ENCODE results near the gene CASKIN1.
"Not testable (repeated sequence)": the region's sequence is repeated elsewhere in the genome, so short reads cannot be mapped to it uniquely, and the experiment has no call there.

CASKIN1 gene

GRCh38 chr16:2196162-2196980 lies at the start of gene CASKIN1:
Gene CASKIN1 (minus strand): TSS chr16:2196605. CDS start chr16:2196432, 173 bp downstream.
- DNase-seq: peak; percentile 21

DNA sequence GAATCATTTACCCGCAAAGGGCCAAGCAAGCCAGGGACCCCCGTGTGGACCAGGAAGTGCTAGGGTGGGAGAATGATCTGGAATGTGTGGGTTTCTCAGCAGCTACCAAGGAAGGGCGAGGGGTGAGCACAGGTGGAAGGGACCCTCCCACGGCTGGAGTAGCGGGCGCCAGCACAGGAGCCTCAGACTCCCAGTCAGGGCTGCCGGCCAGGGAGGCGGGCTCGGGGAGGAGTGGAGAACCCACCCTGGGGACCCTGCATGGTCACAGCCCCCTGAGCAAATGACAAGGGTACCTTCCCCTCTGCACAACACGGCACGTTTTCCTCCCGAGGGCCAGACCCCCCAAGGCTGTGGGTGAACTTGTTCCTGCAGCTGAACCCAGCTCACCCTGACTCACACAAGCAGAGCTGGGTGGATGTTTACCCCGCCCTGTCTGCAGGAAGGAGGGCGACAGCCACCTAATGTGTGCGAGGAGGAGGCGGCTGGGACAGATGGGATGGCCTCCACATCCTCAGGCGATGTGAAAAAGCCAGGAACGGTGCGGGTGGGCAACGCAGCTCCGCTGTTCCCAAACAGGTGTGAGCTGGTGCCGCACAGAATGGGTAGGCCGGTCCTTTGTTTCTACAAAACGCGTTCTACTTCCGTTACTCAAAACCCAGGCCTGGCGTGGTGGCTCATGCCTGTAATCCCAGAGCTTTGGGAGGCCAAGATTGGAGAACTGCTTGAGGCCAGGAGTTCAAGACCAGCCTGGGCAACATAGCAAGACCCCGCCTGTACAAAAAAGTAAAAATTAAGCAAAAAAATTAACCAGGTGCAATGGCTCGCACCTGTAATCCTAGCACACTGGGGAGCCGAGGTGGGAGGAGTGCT lies 48.8 kb upstream of the CASKIN1 start:
- DNase-seq: no peak

- no peak for DNase-seq
Observed at GRCh38 chr16:2244301-2244700, 47.9 kb upstream of the CASKIN1 start.

DNA sequence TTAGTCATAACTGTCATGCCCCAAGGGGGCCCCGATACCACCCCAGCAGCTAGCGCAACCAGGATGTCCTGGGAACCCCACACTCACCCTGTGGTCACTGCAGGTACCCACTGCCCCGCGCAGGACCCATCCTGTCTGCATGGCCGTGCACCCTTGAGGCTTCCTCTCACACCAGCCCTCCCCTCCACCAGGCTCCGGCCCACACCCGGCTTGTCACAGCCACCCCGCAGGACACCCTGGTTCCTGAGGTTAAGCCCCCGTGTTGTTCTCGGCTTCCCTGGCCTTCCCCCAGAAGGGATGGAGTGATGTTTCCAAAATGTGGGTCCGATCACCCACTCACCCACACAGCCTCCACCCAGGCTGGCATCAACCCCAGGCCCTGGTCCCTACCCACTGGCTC lies 47.4 kb upstream of the CASKIN1 start:
- DNase-seq: no peak

- no peak for DNase-seq
Observed at GRCh38 chr16:2243031-2243528, 46.7 kb upstream of the CASKIN1 start.

- DNase-seq: no peak
Observed at GRCh38 chr16:2242598-2242997, 46.2 kb upstream of the CASKIN1 start.

DNA sequence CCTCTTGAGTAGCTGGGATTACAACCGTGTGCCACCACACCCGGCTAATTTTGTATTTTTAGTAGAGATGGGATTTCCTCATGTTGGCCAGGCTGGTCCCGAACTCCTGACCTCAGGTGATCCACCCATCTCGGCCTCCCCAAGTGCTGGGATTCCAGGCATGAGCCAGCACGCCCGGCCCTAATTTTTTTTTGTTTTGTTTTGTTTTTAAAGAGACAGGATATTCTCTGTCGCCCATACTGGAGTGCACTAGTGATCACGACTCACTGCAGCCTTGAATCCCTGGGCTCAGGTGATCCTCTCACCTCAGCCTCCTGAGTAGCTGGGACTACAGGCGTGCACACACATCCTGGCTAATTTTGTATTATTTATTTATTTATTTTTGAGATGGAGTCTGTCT lies 43.9 kb upstream of the CASKIN1 start:
- not testable (repeated sequence) for DNase-seq

DNA sequence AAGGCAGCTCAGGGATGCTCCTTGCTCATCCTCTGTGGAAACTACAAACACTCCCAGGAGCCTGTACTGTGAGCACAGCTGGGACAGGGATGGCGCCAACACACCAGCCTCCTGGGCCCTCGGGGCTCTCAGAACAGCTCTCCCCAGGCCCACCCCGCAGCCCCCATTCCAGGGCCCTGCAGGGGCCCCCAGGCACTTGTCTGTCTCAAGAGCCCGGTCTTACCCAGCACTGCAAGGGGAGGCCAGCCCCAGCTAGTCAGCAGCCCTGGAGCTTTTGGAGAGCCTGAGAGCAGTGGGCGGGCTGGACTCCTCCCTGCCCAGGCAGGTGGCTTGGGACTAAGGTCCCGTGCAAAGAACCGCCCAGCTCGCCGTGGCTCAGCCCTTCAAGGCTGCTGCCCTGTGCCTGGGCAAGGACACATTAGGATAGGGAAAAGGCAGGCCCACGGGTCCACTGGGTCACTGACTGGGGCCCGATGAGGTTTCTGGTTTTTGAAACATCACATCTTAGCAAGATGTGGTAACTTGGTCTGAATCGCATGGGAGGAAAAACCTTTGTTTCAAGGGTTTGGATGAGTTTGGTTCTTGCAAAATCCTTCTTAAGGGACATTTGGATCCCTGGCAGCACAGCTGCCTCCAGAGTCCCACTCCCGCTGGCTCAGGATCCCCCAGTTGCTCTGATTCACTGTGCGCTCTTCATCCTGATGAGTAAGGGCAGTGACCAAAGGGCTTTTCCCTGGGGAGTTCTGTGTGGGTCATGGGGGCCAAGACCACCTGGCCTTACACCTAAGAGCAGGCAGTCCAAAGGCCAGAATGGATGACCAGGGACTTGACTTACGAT lies 42.7 kb upstream of the CASKIN1 start:
- DNase-seq: no peak

GRCh38 chr16:2238150-2238837 lies 41.9 kb upstream of the CASKIN1 start:
- DNase-seq: peak; percentile 10

DNA sequence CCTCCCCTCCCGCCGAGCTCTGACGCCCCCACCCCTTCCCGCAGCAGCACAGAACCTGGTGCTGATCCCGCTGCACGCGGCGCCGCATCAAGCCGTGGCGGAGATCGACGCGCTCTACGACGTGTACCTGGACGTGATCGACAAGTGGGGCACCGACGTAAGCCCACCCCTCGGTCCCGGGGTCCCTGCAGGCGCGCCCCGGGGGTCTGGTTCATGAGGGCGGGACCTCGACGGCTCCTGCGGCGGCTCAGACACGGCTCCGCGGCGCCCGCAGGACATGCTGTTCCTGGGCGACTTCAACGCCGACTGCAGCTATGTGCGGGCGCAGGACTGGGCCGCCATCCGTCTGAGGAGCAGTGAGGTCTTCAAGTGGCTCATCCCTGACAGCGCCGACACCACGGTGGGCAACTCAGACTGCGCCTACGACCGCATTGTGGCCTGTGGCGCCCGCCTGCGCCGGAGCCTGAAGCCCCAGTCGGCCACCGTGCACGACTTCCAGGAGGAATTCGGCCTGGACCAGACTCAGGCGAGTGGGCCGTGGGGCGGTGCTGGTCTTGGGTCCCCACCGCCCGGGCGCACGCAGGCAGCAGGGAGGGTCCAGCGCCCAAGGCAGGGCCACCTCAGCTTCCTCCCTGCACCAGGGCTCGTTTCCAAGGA lies 41.2 kb upstream of the CASKIN1 start:
- peak; percentile 11 for DNase-seq

DNA sequence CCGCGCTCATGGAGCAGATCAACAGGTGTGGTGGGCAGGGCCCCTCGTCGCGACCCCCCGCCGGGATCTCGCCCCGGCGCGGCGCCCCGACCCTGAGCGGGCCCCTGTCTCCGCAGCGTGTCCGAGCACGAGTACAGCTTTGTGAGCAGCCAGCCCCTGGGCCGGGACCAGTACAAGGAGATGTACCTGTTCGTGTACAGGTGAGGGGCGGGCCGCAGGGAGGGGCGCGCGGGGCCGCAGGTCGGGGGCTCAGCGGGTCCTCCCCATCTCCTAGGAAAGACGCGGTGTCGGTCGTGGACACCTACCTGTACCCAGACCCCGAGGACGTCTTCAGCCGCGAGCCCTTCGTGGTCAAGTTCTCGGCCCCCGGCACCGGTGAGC lies 40.7 kb upstream of the CASKIN1 start:
- no peak for DNase-seq

- DNase-seq: no peak
Observed at GRCh38 chr16:2236337-2237101, 40.1 kb upstream of the CASKIN1 start, which contains the start of gene DNASE1L2. Gene DNASE1L2 (plus strand): TSS chr16:2236444. CDS start chr16:2236817, 373 bp downstream.

DNA sequence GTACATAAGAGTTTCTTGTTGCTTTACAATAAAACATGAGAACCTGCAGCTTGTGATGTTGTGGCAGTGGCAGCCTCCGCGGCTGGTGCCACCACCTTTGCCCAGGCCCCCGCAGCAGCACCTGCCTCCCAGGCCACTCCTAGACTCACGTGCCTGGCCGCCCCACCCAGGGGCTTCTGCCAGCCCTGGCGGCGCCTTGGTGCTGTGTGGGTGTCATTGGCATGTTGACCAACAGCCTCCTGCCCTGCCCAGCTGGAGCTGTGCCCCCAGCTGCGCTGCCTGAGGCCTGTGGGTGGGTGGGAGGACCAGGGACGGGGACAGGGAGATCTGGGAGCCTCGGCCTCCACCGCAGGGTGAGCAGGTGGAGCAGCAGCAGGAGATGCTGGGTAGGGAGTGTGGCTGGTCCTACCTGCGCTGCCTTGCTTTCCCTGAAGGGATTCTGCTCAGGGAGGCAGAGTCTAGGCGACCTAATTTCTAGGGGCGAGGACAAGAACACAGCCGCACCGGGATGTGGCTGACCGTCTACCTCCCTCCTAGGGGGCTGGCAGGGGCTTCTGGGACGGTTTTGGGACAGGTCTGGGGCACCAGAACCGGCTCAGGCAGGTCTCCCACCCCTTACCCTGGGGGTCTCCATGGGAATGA lies 39.4 kb upstream of the CASKIN1 start:
- DNase-seq: no peak

- DNase-seq: no peak
Observed at GRCh38 chr16:2235234-2235651, 38.8 kb upstream of the CASKIN1 start.

DNA sequence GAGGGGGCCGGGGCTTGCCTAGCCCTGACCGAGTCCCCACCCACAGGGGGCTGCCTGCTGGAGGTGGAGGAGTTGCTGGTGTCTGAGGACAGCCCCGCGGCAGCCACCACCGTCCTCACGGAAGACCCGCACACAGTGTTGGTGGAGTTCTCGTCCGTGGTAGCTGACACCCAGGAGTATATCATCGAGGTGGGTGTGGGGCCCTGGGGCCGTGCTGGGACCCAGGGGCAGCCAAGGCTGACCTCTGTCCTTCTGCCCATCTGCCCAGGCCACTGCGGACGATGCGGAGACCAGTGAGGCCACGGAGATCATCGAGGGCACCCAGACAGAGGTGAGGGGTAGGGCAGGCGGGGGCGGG lies 38.4 kb upstream of the CASKIN1 start:
- no peak for DNase-seq

- DNase-seq: peak; percentile 7
Observed at GRCh38 chr16:2233872-2234812, 37.7 kb upstream of the CASKIN1 start.

GRCh38 chr16:2233046-2233775 lies 36.8 kb upstream of the CASKIN1 start:
- no peak for DNase-seq
